ENCODE results near the gene LCK. TPM values are rescaled to one million over a fixed set of nuclear protein-coding genes. Genes with fewer than 3 reads are reported as not detected.
A peak's percentile ranks its signal among the peaks of the same experiment; 100 is the strongest.
"Not testable (repeated sequence)": the region's sequence is repeated elsewhere in the genome, so short reads cannot be mapped to it uniquely, and the experiment has no call there.

The LCK gene
- polyA plus RNA-seq, 4 donors = 1.3 to 7.4 (median 4.5) TPM

DNA sequence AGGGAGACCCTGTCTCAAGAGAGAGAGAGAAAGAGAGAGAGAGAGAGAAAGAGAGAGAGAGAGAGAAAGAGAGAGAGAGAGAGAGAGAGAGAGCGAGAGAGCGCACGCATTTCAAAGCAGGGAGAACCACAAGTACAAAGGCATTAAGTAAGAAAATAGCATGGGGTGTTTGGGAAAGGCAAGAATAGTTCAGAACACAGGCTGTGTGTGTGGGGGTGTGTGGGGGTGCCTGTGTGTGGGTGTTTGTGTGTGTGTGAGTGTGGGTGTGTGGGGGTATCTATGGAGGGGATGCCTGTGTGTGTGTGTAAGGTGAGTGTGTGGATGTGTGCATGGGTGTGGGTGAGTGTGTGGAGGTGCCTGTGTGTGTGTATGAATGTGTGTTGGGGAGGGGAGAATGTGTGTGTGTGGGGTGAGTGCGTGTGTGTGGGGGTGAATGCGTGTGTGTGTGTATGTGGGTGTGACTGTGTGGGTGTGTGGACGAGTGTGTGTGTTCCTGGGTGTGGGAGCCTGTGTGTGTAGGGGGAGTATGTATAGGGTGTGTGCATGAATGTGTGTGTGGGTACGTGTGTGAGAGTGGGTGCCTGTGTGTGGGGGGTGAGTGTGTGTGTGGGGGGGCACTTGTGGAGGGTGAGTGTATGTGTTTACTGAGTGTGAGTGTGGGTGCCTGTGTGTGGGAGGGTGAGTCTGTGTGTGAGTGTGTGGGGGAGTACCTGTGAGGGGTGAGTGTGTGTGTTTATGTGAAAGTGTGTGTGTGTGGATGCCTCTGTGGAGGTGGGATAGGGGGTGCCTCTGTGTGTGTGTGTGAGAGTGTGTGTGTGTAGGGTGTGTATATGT, 21.7 kb downstream of the LCK start:
- DNase-seq (ENCODE audit: low read depth in 4 of 4, low spot score in 3 of 4) = no peak

DNA sequence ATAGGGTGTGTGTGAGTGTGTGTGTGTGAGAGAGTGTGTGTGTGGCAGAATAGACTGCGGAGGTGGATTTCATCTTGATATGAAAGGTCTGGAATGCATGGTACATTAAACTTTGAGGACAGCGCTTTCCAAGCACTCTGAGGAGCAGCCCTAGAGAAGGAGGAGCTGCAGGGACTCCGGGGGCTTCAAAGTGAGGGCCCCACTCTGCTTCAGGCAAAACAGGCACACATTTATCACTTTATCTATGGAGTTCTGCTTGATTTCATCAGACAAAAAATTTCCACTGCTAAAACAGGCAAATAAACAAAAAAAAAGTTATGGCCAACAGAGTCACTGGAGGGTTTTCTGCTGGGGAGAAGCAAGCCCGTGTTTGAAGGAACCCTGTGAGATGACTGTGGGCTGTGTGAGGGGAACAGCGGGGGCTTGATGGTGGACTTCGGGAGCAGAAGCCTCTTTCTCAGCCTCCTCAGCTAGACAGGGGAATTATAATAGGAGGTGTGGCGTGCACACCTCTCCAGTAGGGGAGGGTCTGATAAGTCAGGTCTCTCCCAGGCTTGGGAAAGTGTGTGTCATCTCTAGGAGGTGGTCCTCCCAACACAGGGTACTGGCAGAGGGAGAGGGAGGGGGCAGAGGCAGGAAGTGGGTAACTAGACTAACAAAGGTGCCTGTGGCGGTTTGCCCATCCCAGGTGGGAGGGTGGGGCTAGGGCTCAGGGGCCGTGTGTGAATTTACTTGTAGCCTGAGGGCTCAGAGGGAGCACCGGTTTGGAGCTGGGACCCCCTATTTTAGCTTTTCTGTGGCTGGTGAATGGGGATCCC, 22.5 kb downstream of the LCK start:
- DNase-seq (ENCODE audit: low read depth in 4 of 4, low spot score in 3 of 4) = no peak

DNA sequence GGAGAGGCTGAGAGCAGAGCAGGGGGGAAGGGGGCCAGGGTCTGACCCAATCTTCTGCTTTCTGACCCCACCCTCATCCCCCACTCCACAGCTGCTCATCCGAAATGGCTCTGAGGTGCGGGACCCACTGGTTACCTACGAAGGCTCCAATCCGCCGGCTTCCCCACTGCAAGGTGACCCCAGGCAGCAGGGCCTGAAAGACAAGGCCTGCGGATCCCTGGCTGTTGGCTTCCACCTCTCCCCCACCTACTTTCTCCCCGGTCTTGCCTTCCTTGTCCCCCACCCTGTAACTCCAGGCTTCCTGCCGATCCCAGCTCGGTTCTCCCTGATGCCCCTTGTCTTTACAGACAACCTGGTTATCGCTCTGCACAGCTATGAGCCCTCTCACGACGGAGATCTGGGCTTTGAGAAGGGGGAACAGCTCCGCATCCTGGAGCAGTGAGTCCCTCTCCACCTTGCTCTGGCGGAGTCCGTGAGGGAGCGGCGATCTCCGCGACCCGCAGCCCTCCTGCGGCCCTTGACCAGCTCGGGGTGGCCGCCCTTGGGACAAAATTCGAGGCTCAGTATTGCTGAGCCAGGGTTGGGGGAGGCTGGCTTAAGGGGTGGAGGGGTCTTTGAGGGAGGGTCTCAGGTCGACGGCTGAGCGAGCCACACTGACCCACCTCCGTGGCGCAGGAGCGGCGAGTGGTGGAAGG, 23.7 kb downstream of the LCK start:
- no peak for DNase-seq (ENCODE audit: low read depth in 4 of 4, low spot score in 3 of 4)

DNA sequence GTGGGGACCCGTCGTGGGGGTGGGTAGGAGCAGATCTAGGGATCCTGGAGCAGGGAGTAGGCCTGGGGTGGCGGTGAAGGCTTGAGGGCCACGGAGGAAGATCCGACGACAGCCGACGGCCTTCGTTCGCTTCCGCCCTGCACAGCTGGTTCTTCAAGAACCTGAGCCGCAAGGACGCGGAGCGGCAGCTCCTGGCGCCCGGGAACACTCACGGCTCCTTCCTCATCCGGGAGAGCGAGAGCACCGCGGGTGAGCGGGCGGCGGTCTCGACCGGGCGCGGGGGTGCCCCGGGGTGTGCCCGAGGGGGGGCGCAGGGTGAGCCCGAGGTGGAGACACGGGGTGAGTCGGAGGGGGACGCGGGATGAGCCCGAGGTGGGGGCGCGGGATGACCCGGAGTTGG, 24.4 kb downstream of the LCK start:
- DNase-seq (ENCODE audit: low read depth in 4 of 4, low spot score in 3 of 4) = no peak

DNA sequence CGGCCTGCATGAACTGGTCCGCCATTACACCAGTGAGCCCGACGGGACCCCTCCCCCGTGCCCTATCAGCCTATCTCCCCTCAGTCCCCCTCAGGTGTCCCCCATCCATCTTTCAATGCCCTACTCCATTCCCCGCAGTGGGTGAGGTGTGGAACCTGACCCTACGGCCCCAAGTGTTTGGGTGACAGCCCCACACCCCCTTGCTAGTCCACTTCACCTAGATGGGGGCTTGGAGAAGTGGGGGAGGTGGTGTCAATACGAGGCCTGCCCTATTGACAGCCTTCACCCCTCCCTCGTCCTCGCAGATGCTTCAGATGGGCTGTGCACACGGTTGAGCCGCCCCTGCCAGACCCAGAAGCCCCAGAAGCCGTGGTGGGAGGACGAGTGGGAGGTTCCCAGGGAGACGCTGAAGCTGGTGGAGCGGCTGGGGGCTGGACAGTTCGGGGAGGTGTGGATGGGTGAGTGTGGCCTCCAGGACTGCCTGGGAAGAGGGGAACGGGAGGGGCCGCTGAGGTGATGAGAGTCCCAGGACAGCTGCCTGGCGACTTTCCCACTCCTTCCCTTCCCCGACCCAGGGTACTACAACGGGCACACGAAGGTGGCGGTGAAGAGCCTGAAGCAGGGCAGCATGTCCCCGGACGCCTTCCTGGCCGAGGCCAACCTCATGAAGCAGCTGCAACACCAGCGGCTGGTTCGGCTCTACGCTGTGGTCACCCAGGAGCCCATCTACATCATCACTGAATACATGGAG, 25.1 kb downstream of the LCK start:
- no peak for DNase-seq (ENCODE audit: low read depth in 4 of 4, low spot score in 3 of 4)

DNA sequence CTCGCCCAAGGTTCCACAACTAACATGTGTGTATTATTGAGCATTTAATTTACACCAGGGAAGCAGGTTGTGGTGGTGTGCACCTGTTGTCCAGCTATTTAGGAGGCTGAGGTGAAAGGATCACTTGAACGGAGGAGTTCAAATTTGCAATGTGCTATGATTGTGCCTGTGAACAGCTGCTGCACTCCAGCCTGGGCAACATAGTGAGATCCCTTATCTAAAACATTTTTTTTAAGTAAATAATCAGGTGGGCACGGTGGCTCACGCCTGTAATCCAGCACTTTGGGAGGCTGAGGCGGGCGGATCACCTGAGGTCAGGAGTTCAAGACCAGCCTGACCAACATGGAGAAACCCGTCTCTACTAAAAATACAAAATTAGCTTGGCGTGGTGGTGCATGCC, 33.7 kb downstream of the LCK start:
- DNase-seq (ENCODE audit: low read depth in 4 of 4, low spot score in 3 of 4) = not testable (repeated sequence)

DNA sequence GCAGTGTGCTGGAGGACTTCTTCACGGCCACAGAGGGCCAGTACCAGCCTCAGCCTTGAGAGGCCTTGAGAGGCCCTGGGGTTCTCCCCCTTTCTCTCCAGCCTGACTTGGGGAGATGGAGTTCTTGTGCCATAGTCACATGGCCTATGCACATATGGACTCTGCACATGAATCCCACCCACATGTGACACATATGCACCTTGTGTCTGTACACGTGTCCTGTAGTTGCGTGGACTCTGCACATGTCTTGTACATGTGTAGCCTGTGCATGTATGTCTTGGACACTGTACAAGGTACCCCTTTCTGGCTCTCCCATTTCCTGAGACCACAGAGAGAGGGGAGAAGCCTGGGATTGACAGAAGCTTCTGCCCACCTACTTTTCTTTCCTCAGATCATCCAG, 34.6 kb downstream of the LCK start:
- DNase-seq (ENCODE audit: low read depth in 4 of 4, low spot score in 3 of 4) = no peak

DNA sequence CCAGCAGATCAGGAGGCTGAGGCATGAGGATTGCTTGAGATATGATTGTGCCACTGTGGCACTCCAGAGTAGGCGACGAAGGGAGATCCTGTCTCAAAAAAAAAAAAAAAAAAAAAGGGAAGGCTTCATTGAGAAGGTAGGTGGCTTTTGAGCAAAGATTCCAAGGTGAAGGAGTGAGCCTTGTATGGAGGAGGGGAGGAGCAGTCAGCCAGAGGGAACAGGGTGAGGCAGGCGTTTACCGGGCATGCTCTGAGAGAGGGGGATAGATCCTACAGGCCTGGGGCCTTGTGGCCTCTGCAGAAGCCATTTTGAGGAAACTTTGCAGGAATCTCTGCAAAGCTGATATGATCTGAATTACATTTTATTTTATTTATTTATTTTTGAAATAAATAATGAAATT, 35.7 kb downstream of the LCK start:
- DNase-seq (ENCODE audit: low read depth in 4 of 4, low spot score in 3 of 4) = no peak

DNA sequence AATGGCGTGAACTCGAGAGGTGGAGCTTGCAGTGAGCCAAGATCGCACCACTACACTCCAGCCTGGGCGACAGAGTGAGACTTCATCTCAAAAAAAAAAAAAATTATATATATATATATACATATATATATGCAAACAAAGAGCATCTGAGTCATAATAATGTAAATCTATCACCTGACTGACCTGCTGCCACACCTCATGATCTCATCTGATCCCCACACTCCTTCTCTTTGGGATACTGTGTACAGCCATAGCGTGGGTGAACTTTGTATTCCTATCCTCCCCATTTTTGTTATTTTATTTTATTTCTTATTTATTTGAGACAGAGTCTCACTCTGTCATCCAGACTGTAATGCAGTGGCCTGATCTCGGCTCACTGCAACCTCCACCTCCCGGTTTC, 38.2 kb downstream of the LCK start:
- DNase-seq (ENCODE audit: low read depth in 4 of 4, low spot score in 3 of 4) = no peak

DNA sequence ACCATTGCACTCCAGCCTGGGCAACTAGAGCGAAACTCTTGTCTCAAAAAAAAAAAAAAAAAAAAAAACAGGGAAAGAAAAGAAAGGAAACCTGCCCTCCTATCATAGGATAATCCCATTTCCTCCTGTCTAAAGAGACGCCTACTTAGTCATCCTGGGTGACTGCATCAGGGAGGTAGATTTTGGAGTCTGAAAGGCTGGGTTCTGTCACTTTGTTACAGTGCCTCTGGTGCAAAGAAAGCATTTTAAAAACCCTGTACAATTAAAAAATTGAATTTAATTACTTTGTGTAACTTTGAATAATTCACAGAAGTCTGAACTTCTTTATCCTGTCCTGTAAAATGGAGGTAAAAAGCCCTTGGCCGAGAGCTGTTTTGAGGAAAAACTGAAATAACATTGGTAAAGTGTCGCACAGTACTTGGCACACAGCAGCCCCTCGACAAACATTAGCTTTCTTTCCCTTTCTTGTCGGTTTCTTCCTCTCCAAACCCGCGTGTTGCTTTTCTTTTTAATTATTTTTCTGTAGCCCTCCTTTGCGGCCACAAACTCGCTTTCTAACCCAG, 40.2 kb downstream of the LCK start:
- no peak for DNase-seq (ENCODE audit: low read depth in 4 of 4, low spot score in 3 of 4)

DNA sequence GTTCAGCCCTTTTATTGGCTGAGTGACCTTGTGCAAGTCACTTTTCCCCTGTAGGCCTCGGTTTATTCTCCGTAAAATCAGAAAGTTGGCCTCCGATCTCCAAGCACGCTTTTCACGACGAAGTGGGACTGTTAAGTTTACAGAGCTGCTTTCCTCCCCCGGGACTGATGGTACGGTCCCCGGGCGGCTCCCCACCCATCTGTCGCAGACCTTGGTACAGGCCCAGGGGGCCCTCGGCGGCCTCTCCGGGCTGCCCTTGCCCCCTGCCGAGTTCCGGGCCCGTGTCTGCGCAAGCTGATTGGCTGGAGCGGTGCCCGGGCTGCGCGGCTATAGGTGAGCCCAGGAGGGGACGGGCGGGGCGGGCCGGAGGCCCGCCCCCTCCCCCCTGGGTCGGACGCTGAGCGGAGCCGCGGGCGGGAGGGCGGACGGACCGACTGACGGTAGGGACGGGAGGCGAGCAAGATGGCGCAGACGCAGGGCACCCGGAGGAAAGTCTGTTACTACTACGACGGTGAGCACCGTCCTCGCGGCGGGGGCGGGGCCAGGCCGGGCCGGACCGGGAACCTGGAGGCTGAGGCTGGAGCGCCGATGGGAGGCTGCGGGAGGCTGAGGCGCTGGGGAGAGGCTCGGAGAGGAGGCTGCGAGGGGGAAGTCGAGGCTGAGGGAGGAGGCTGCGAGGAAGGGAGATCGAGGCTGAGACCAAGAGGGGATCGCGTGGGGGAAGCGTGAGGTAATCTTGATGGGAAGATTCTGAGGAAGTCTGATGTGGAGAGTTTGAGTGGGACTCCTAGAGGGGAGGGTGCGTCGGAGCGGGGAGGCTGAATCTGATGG, 40.9 kb downstream of the LCK start, which contains the start of gene HDAC1:
HDAC1 (plus strand) TSS at position 376 of the 831 bp plus-strand sequence; CDS start at position 463, 87 bp downstream.
- peak; percentile 76 to 90 (median 88) for DNase-seq (ENCODE audit: low read depth in 4 of 4, low spot score in 3 of 4)

DNA sequence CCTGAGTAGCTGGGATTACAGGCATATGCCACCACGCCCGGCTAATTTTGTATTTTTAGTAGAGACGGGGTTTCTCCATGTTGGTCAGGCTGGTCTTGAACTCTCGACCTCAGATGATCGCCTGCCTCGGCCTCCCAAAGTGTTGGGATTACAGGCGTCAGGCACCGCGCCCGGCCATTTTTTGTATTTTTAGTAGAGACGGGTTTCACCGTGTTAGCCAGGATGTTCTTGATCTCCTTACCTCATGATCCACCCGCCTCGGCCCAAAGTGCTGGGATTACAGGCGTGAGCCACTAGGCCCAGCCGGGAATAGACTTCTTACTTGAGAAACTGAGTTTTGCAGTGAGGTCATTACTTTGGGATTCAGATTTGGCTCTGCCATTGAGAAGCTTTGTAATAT, 47.1 kb downstream of the LCK start:
- DNase-seq (ENCODE audit: low read depth in 4 of 4, low spot score in 3 of 4) = not testable (repeated sequence)

DNA sequence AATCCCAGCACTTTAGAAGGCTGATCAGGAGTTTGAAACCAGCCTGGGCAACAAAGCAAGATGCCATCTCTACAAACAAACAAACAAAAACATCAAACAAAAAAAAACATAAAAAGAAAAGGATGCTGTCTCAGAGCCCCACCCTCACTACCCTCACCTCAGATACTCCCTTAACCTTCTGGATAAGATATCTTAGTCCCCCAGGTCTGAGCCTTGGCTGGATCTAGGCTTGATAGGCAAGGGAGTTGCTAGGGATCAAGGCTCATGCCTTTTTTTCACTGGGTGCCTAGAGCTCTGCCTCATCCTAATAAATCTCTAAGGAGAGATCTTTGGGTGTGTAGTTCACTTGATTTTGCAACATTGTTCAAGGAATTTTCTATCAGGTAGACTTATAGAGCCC, 48.3 kb downstream of the LCK start:
- no peak for DNase-seq (ENCODE audit: low read depth in 4 of 4, low spot score in 3 of 4)

DNA sequence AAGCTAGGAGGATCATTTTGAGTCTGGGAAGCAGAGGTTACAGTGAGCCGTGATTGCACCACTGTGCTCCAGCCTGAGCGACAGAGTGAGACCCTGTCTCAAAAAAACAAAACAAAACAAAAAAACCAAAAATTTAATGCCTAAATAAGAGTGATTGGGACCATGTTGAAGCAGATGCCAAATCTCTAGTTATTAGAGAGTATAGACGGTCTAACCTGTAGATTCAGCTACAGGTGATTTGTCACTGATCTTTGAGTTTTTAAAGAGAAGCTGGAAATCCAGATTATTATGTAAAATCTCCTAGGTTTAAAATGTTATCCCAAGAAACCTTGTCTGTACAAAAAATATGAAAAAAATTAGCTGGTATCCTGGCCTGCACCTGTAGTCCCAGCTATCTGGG, 52.3 kb downstream of the LCK start:
- no peak for DNase-seq (ENCODE audit: low read depth in 4 of 4, low spot score in 3 of 4)

DNA sequence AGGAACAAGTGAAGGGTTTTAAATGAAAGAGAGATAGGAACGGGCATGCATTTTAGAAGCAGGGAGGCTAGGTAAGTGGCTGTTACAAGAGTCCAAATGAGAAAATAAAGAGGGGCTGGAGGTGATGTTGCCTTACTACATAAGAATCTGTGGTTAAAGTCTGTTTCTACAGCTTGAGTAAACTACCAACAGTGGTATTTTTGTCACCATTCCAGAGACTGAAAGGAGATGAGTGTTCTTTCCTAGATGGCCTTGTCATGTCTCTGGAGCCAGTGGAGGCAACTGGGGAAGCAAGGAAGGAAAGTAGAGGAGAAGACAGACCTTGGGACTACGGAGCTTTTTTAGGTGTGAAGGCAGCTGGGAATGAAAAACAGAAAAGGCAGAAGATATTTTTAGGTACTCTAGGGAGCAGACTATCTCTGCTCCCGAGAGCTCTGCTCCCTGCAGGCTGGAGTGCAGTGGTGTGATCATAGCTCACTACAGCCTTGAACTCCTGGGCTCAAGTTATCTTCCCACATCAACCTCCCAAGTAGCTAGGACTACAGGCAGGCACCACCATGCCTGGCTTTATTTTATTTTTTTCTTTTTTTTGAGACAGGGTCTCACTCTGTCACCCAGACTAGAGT, 53.0 kb downstream of the LCK start:
- DNase-seq (ENCODE audit: low read depth in 4 of 4, low spot score in 3 of 4) = no peak

DNA sequence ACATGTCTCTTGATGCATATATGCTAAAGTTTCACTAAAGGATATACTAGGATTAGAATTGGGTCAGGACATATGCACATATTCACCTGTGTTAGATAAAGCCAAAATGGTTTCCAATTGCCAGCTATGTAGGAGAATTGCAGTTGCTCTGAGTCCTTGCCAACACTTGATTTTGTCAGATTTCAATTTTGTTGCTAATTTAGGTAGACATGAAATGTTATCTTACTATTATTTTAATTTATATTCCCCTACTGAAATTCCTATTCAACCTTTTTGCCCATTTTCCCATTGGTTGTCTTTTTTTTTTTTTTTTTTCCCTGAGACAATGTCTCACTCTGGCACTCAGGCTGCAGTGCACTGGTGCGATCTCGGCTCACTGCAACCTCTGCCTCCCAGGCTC, 54.2 kb downstream of the LCK start:
- no peak for DNase-seq (ENCODE audit: low read depth in 4 of 4, low spot score in 3 of 4)

DNA sequence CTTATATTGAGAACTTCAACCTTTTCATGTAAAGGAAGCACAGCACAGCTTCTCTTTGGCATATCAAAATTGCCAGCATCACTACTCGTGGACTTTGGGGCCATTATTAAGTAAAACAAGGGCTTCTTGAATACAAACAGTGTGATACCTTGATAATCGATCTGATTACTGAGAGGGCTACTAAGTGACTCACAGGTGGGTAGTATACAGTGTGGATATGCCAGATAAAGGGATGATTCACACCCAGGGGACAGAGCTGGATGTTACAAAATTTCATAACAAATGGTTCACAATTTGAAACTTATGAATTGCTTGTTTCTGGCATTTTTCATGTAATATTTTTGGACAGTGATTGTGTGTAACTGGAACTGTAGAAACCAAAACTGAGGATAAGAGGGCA, 56.3 kb downstream of the LCK start:
- DNase-seq (ENCODE audit: low read depth in 4 of 4, low spot score in 3 of 4) = no peak

DNA sequence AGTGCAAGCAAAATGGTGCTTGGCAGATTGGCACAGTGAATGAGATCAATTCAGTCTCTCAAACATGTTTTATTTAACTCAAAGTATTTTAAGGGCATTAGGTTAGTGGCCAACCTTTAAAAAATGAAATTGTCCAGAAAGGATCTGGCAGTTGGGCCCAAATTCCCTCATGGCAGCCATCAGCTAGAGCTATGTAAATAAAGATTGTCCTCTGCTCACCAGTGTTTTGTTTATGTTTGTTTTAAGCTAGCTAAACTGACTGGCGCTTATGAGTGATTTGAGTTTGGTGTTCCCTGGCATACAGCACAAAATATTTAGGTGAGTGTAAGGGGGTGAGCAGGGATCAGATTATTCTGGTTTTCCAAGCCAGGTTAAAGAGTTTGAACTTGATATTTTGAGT, 58.9 kb downstream of the LCK start:
- no peak for DNase-seq (ENCODE audit: low read depth in 4 of 4, low spot score in 3 of 4)
